A673 (cell line): ENCODE results near the gene SND1. TPM values are rescaled to one million over a fixed set of nuclear protein-coding genes. Genes with fewer than 3 reads are reported as not detected.

ENCODE experiments used
- BruUV-seq: library from RNA; stranded (reverse); fragments of 400-500 nt; replicated peaks from 2 replicates; lab custom pipeline; 2021; lab: Mats Ljungman, UMichigan
- CTCF ChIA-PET: fragments of 300-600 bp; sonication (Branson Sonifier 250); formaldehyde crosslinking; loops from one replicate; lab custom pipeline; 2022; ENCODE audit warnings: antibody characterized with exemption; lab: Charles Lee
- POLR2A ChIA-PET: fragments of 300-600 bp; sonication (Branson Sonifier 250); formaldehyde crosslinking; loops from one replicate; lab custom pipeline; 2022; ENCODE audit warnings: antibody characterized with exemption; ENCODE audit not compliant: low non-redundant PET; lab: Charles Lee
- DNase-seq: peaks from one replicate; pipeline ENCODE4 v3.0.0-alpha.2; 2015; ENCODE audit warnings: low spot score
- H3K27ac ChIP-seq: fragments of 200-600 bp; sonication (generic); 2 replicates; pipeline ENCODE4 v1.5.1; 2016; ENCODE audit warnings: mixed run types, low read depth, mild to moderate bottlenecking, mixed read lengths, antibody characterized with exemption, low read length; ENCODE audit not compliant: poor library complexity, severe bottlenecking
- H3K27me3 ChIP-seq: fragments of 200-600 bp; sonication (generic); replicated peaks from 2 replicates; pipeline ENCODE4 v1.6.1; 2017; ENCODE audit warnings: mixed run types, low read depth, mild to moderate bottlenecking, mixed read lengths, antibody characterized with exemption, low read length; ENCODE audit not compliant: insufficient read depth, poor library complexity
- H3K36me3 ChIP-seq: fragments of 200-600 bp; sonication (generic); 2 replicates; pipeline ENCODE4 v1.6.1; 2016; ENCODE audit warnings: mixed run types, mild to moderate bottlenecking, mixed read lengths, antibody characterized with exemption, low read length; ENCODE audit not compliant: insufficient read depth, poor library complexity, severe bottlenecking
- H3K4me1 ChIP-seq: fragments of 200-600 bp; sonication (generic); 2 replicates; pipeline ENCODE4 v1.6.1; 2017; ENCODE audit warnings: mixed run types, mild to moderate bottlenecking, mixed read lengths, antibody characterized with exemption, low read length; ENCODE audit not compliant: insufficient read depth, poor library complexity, severe bottlenecking
- H3K4me3 ChIP-seq: fragments of 200-600 bp; sonication (generic); 2 replicates; pipeline ENCODE4 v1.5.1; 2016; ENCODE audit warnings: low read depth, mixed run types, mild to moderate bottlenecking, mixed read lengths, low read length; ENCODE audit not compliant: poor library complexity, severe bottlenecking
- H3K9me3 ChIP-seq: fragments of 200-600 bp; sonication (generic); 2 replicates; pipeline ENCODE4 v1.6.1; 2016; ENCODE audit warnings: mixed run types, low read depth, mild to moderate bottlenecking, mixed read lengths, antibody characterized with exemption, low read length; ENCODE audit not compliant: poor library complexity, severe bottlenecking
- CTCF ChIP-seq: fragments of 300-800, 200-600 bp; sonication (generic); conservative IDR thresholded peaks from 2 replicates; pipeline ENCODE4 v1.5.1; 2017; ENCODE audit warnings: low read depth, mild to moderate bottlenecking, antibody characterized with exemption, low read length, moderate library complexity, mixed read lengths
- EZH2 ChIP-seq: fragments of 200-600 bp; sonication (generic); IDR thresholded peaks from 2 replicates; pipeline ENCODE4 v1.6.1; 2017; ENCODE audit warnings: borderline replicate concordance, low read depth, mild to moderate bottlenecking, mixed read lengths, antibody characterized with exemption, low read length; ENCODE audit not compliant: poor library complexity, severe bottlenecking
- intact Hi-C: fragments of 100-400 bp; cut with micrococcal nuclease; formaldehyde crosslinking; loops from one replicate; pipeline ENCODE4 v1.10.0; 2022; ENCODE audit not compliant: unreplicated experiment
- total RNA-seq: library from RNA; stranded (reverse); gene quantifications from 2 replicates; pipeline ENCODE4 v1.2.3, GENCODE V29; 2021

Gene SND1
- total RNA-seq, 1 experiment from 2014 or later = 177 TPM

- no peak for TF ChIP-seq CTCF
- no peak for TF ChIP-seq EZH2
- BruUV-seq = no TSS peak
- no peaks in the 10 kb centered on the region for H3K36me3 ChIP-seq
- intact Hi-C loops = no loop called here
- POLR2A ChIA-PET = no interaction called here
- H3K27ac ChIP-seq = no peak overlapping the region
- no peaks in the 10 kb centered on the region for H3K27me3 ChIP-seq
- H3K4me3 ChIP-seq = no peak overlapping the region
- no peaks in the 10 kb centered on the region for H3K4me1 ChIP-seq
- DNase-seq = no peak
- CTCF ChIA-PET = no interaction called here
- no peaks in the 10 kb centered on the region for H3K9me3 ChIP-seq
Measured at GRCh38 chr7:127928852-127929251, 276.9 kb downstream of the SND1 start.

GRCh38 chr7:127930341-127931328, 278.6 kb downstream of the SND1 start:
- Histone ChIP-seq H3K36me3 (no peaks in the 10 kb centered on the region), H3K4me3 (no peak overlapping the region), H3K9me3 (no peaks in the 10 kb centered on the region), H3K27me3 (no peaks in the 10 kb centered on the region), H3K27ac (no peak overlapping the region), H3K4me1 (no peaks in the 10 kb centered on the region)
- no TSS peak for BruUV-seq
- TF ChIP-seq CTCF (no peak), EZH2 (no peak)
- CTCF ChIA-PET = no interaction called here
- DNase-seq = no peak
- intact Hi-C loops = no loop called here
- POLR2A ChIA-PET = no interaction called here

- Histone ChIP-seq H3K36me3 (no peaks in the 10 kb centered on the region), H3K4me3 (no peak overlapping the region), H3K27ac (no peak overlapping the region), H3K27me3 (no peaks in the 10 kb centered on the region), H3K4me1 (no peaks in the 10 kb centered on the region), H3K9me3 (no peaks in the 10 kb centered on the region)
- no TSS peak for BruUV-seq
- CTCF ChIA-PET = no interaction called here
- DNase-seq = no peak
- intact Hi-C loops = no loop called here
- POLR2A ChIA-PET = no interaction called here
- TF ChIP-seq CTCF (no peak), EZH2 (no peak)
Measured at GRCh38 chr7:127932076-127932475, 280.1 kb downstream of the SND1 start.
